Left kidney (tissue), 2 donors: ENCODE measurements around the gene IDUA. TPM values are rescaled to one million over a fixed set of nuclear protein-coding genes. Genes with fewer than 3 reads are reported as not detected.
"Not testable (repeated sequence)": the region's sequence is repeated elsewhere in the genome, so short reads cannot be mapped to it uniquely, and the experiment has no call there.

Experiments used
- DNase-seq: peaks from one replicate; pipeline ENCODE4 v3.0.0-alpha.2; 2013
- polyA plus RNA-seq: library from polyadenylated mRNA; unstranded; fragments of 120-200 nt; gene quantifications from one replicate; pipeline ENCODE4 v1.2.1, GENCODE V29; 2013; ENCODE audit not compliant: insufficient read length

Gene IDUA
- polyA plus RNA-seq, 1 donor = 8.9 TPM

GRCh38 chr4:987624-988513 lies 1.0 kb downstream of the IDUA start:
- no peak for DNase-seq

GRCh38 chr4:988726-989721 lies 2.2 kb downstream of the IDUA start:
- no peak for DNase-seq

- no peak for DNase-seq
These were observed 3.1 kb downstream of the IDUA start for GRCh38 chr4:989722-990471.

GRCh38 chr4:990746-991367 lies 4.0 kb downstream of the IDUA start:
- DNase-seq = no peak

GRCh38 chr4:991451-992296 lies 4.8 kb downstream of the IDUA start:
- DNase-seq = no peak

GRCh38 chr4:992297-993110 lies 5.7 kb downstream of the IDUA start:
- DNase-seq = no peak

- DNase-seq = no peak
These were observed 6.5 kb downstream of the IDUA start, which contains the start of gene SLC26A1 for GRCh38 chr4:993111-994029. Gene SLC26A1, minus strand, starts transcription at chr4:993404. Its CDS starts 1,701 bp downstream, at chr4:991703.

GRCh38 chr4:995311-996026 lies 8.6 kb downstream of the IDUA start:
- DNase-seq = no peak

- DNase-seq = no peak
These were observed 9.5 kb downstream of the IDUA start for GRCh38 chr4:996030-996996.

GRCh38 chr4:996997-997374 lies 10.1 kb downstream of the IDUA start:
- no peak for DNase-seq

- DNase-seq = no peak
These were observed 10.7 kb downstream of the IDUA start for GRCh38 chr4:997375-998071.

- DNase-seq = no peak
These were observed 11.3 kb downstream of the IDUA start for GRCh38 chr4:998096-998691.

GRCh38 chr4:999240-999863 lies 12.5 kb downstream of the IDUA start:
- DNase-seq = not testable (repeated sequence)

GRCh38 chr4:999882-1000425 lies 13.1 kb downstream of the IDUA start:
- no peak for DNase-seq
